GM04503 (cell line): ENCODE measurements around the gene SEMA6A.
A peak's percentile ranks its signal among the peaks of the same experiment; 100 is the strongest.
"Not testable (repeated sequence)": the region's sequence is repeated elsewhere in the genome, so short reads cannot be mapped to it uniquely, and the experiment has no call there.

Source experiments
- DNase-seq: peaks from one replicate; pipeline ENCODE4 v3.0.0-alpha.2; 2012; ENCODE audit warnings: low read depth

SEMA6A gene

GRCh38 chr5:116524051-116524904, 50.3 kb downstream of the SEMA6A start:
- no peak for DNase-seq

GRCh38 chr5:116523182-116523581, 51.4 kb downstream of the SEMA6A start:
- DNase-seq = not testable (repeated sequence)

DNA sequence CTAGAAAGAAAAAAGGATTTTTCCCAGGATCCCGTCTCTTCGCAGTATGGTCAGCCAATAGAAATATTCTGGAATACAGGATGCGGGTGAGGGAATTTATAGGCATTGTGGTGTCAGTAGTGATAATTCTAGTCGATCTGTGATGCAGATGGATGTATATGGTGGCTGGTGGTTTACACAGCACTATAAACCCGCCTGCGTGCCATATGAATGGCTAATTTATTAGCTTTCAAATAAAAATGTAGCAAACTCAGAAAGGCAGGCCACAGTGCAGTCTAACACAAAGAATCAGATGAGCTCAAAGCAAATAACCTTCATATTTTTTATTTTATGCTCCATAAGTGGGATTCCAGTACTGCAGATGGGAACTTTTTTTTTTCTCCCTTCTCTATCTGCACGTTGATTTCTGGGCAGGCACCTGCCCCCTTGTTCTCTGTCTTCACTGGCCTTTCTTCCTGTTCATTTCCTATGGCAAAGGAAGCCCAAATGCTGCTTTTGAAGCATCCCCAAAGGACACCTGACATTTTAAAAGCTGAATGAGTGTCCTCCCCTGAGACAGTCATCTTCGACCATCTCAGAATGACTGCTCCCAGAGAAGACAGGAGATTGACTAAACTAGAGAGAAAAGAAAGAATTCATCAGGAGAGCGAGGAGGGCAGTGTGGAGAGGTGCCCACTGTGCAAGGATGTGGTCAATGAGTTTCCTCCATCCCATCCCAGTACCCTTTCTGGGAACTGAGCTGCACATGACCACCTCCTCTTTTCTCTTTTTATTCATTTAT, 52.1 kb downstream of the SEMA6A start:
- no peak for DNase-seq

- no peak for DNase-seq
Observed at GRCh38 chr5:116521173-116521872, 53.3 kb downstream of the SEMA6A start.

DNA sequence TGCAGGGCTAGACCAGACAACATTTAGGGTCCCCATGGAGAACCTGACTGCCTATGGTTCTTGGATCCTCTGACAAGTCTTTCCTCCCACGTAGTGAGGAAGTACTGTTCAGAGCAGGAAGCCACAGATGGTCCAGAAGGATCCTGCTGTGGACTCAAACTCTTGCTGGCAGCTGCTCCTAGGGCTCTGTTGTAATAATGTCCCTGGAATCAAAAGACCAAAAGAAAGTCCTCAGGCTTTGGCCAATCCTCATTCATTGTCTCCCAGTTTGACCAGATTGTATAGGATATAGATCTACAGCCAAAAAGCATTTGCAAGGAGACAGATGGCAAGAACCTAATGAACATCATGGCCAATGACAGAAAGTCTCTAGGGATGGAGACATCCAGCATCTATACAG, 53.9 kb downstream of the SEMA6A start:
- no peak for DNase-seq

- DNase-seq = no peak
Observed at GRCh38 chr5:116518423-116518822, 56.2 kb downstream of the SEMA6A start.

DNA sequence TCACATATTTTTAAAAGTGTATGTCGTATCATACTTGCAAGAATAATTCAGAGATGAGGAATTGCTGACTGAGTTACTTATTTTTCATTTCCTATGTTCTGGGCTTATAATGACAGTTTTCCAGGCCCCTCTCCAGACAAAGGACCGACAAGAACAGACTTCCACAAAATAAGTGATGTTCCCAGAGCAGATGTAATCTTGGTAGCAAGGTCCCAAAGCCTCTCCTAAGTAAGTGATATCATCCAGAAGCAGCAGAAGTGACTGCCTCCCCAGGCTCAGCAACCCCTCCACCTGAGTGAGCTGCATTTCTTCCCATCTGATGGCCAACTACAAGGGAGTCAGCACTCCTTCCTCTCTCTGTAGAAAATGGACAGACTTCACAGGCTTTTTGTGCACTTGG, 57.1 kb downstream of the SEMA6A start:
- no peak for DNase-seq

DNA sequence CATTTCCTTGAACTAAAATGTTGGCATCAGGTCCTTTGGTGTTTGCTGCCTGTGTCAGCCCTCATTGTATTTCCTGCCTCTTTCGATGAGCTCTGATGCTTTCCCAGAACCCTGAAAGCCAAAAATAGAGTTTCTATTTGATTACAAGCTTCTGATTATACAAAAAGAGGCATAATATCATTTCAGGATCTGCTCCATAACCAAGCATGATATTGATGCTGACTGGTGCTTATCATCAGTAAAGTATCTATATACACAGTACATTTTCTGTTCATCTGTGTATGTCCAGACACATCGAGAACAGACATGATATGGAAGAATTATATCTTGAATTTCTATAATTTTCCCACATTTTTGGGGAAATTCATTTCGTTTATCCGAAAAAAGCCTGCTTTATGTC, 58.6 kb downstream of the SEMA6A start:
- no peak for DNase-seq

GRCh38 chr5:116514421-116514970, 60.1 kb downstream of the SEMA6A start:
- DNase-seq = no peak

- DNase-seq = no peak
Observed at GRCh38 chr5:116510517-116510916, 64.1 kb downstream of the SEMA6A start.

DNA sequence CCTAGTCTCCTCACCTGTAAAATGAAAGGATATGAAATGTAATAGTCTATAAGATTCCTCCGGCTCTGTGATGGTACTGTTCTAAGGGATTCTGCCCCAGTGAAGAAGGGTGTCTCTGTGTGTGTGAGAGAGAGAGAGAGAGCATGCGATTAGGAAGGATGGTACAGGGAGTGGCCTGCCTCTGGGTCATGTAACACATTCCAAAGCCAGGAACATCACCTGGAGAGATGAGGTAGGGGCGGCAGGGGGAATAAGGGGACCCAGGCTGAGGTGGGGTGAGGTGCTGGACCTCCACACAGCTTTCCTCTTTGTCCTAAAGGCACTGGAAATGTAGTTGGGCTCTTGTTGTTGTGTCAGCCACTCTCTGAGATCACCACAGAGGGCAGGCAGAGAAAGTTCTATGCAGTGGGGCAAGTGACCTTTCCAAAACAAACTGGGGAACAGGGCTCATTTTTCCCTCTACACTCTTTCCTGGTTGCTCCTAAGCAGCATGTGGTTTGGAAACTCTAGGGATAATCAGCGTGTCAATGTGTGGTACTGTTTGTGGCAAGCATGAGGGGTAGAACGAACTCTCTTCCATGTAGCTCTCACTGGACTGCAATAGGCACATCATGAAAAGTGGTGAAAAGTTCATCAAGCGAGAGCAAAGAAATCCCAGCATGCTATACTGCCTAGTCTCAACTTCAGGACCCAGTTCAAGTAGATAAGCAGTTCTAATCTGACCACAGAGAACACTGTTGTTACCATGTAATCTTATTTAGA, 65.0 kb downstream of the SEMA6A start:
- no peak for DNase-seq

DNA sequence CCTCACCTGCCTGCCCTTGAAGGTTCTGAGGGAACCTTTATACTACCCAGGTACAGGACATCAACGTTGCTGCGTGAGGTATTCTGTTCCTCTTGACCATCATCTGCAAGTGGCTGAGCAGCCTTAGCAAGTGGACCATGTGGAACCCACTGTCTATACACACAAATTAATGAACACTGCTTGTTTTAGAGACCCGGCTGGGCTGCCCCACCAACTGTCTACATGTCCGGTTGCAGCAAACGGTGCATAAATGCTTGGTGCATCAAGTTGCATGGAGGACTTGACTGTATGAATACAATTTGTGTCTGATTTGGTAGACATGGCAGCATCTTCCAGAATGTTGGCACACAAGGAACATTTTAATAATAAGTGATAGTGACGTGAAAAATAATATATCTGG, 65.8 kb downstream of the SEMA6A start:
- DNase-seq = no peak

DNA sequence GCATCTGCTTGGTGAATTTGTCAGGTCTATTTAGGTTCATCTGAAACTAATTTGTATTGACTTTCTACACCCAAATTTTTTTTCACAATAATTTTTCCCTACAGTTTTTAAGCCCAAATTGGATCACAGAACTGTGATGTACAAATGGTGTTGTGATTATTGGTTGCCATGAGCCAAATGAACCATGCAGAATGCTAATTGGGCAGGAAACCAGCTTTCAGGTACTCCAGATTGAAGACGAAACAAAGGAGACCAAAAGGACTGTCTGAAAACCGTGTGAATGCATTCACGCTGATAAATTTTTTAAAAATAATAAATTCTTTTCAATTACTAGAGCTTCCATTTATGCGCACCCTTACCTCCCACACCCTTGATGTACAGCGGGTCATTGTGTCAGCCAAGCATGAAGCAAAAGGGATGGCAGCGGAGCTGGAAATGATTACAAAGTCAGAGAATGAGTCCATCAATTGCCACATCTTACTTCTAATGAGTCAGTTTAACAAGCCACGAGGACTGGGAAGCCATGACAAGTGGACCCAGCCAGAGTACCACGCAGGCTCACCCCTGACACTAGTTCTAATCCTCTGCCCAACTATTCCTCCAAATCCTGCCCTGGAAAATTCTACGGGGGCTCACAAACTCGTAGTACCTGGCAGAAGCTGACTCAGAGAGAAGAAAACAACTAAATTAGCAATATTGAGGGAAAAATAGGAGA, 66.5 kb downstream of the SEMA6A start:
- no peak for DNase-seq

DNA sequence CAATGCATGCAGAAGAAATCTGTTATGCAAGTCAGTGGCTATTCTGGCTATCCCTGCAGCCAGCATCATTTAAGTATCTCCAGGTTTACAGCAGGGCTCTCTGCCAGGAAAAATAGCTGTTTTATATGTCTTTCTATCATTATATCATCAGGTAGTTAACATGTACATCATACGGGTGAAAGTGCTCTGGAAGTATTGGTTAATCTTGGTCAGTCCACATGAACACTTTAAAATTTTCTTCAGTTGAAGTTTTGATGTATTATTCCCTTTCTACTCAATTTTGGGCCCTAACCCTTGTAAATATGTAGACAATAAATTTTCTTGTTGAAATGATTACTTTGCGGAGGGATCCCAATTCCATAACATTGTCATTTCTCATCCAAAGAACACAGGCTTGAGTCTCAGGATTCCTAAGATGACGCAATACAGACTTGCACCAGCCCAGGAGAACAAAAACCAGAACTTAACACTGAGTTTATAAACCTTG, 67.5 kb downstream of the SEMA6A start:
- DNase-seq = peak; percentile 39

DNA sequence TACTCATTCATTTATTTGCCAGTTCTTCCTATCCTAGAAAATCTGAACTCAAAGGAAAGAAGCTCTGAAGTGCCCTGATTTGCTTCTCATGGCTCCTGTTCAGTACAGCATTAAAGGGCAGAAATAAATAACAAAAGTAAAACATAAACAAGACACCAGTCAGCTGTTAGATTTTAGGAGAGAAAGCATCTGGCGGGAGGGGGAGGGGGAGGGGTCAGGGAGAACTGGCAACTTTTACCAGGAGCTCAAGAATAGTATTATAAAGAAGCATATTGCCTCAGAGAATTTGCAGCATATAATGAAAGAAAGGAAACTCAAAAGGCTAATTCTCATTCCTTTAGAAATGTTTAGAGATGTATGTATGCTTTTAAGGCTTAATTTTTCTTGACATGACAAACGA, 68.1 kb downstream of the SEMA6A start:
- no peak for DNase-seq

DNA sequence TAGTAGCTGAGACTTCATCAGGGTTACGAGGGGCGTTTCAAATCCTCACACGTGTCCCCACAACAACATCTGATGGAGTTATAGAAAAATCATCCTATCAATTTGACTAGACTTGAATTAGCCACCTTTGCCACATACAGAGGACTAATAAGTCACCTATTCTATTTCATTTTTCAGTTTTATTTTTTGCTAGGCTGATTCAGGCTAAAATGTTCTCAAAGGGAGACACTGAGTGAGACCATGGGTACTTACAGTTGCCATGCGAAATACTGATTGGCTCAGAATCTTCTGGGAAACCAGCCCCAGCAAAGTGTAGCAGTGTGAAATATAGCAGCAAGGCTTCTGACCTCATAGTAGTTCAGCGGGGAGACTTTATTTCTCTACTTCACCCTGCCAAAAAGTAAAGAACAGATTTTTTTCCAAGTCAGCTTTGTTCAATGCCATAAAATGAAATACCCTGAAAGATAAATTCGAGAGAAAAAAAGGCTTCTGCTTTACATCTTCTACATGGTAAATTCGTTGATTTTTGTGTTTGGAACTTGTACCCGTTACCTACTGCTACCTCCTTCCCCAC, 69.9 kb downstream of the SEMA6A start:
- DNase-seq = no peak

GRCh38 chr5:116502616-116503015, 72.0 kb downstream of the SEMA6A start:
- DNase-seq = no peak

DNA sequence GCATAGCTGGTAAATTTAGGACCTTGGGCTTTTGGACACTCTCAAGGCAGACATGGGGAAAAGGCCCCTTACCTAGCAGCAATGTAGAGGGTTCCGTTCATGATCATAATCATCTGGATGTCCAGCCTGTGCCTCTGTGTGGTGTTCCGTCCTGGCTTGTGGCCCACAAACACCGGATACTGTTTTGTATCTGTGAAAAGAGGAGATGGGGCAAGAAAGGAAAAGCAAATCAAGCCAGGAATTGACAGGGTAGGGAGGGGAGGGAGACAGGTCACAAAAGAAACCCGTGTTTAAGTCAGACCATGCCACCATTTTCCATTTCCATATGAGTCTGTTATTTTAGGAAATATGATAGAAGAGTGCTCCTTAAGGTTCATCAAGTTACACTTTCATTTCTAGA, 72.5 kb downstream of the SEMA6A start:
- no peak for DNase-seq

DNA sequence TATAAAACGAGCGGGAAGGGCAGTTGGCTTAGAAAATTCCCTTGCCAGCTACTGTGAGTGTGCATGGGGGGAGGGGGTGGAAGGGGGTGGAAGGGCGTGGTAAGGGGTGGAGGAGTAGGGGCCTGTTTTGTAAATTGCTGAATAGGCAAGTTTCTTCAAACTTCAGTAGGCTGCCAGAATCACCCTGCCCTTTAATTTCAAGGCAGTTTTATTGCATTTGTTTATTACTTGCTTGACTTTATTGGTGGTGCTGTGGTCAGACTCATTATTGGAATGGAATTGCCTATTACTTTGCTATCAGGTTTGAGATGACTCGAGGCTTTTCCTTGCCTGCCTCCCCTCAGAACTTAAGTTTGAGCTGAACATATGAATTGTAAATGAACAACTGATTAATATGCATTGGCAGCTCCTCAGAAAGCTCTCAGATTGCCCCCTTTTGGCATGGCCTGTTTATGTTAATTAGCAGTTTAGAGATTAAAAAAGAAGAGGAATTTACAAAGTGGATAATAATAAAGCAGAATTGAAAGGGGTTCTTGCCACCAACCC, 76.0 kb downstream of the SEMA6A start:
- DNase-seq = no peak

- DNase-seq = no peak
Observed at GRCh38 chr5:116497631-116498030, 77.0 kb downstream of the SEMA6A start.
